GM11168 (cell line): ENCODE results near the gene COL5A3.
"Not testable (repeated sequence)": the region's sequence is repeated elsewhere in the genome, so short reads cannot be mapped to it uniquely, and the experiment has no call there.

Source experiments
- in situ Hi-C: fragments of 300-500 bp; cut with MboI; formaldehyde crosslinking; loops from one replicate; pipeline ENCODE4 v1.12.0; 2022; ENCODE audit warnings: low sequenced_read_pairs; ENCODE audit not compliant: unreplicated experiment

The COL5A3 gene

GRCh38 chr19:9943744-9944143 is 66.6 kb downstream of the COL5A3 start:
- in situ Hi-C loops, result loop anchor here (10.0 to 25.0 kb wide), 3 partner anchors 81 to 444 kb away; partner anchors contain the start of genes S1PR2 and TYK2

GRCh38 chr19:9941671-9942070 is 68.6 kb downstream of the COL5A3 start:
- in situ Hi-C loops, result loop anchor here (10.0 to 25.0 kb wide), 3 partner anchors 83 to 446 kb away; partner anchors contain the start of genes S1PR2 and TYK2

GRCh38 chr19:9941231-9941630 is 69.1 kb downstream of the COL5A3 start:
- in situ Hi-C loops, result loop anchor here (10.0 to 25.0 kb wide), 3 partner anchors 84 to 446 kb away; partner anchors contain the start of genes S1PR2 and TYK2

- in situ Hi-C loops, result loop anchor here (10.0 to 25.0 kb wide), 3 partner anchors 84 to 447 kb away; partner anchors contain the start of genes S1PR2 and TYK2
Observed at GRCh38 chr19:9940778-9941177, 69.5 kb downstream of the COL5A3 start.

GRCh38 chr19:9939301-9939913 is 70.9 kb downstream of the COL5A3 start:
- in situ Hi-C loops, result loop anchor here (25.0 kb wide), 2 partner anchors 298 to 448 kb away; partner anchors contain the start of genes S1PR2 and TYK2

GRCh38 chr19:9937001-9937411 is 73.3 kb downstream of the COL5A3 start:
- in situ Hi-C loops, result loop anchor here (25.0 kb wide), 2 partner anchors 300 to 450 kb away; partner anchors contain the start of genes S1PR2 and TYK2

- in situ Hi-C loops, result loop anchor here (25.0 kb wide), 2 partner anchors 301 to 451 kb away; partner anchors contain the start of genes S1PR2 and TYK2
Observed at GRCh38 chr19:9936326-9937000, 73.8 kb downstream of the COL5A3 start, which contains the start of gene OLFM2. TSS of gene OLFM2 (minus strand) at chr19:9936515. CDS start at chr19:9936366, 149 bp downstream.

- in situ Hi-C loops, result loop anchor here (25.0 kb wide), 2 partner anchors 302 to 452 kb away; partner anchors contain the start of genes S1PR2 and TYK2
Observed at GRCh38 chr19:9935506-9936325, 74.6 kb downstream of the COL5A3 start.

GRCh38 chr19:9934132-9934950 is 76.0 kb downstream of the COL5A3 start:
- in situ Hi-C loops, result loop anchor here (25.0 kb wide), 2 partner anchors 303 to 453 kb away; partner anchors contain the start of genes S1PR2 and TYK2

- in situ Hi-C loops, result loop anchor here (25.0 kb wide), 2 partner anchors 304 to 454 kb away; partner anchors contain the start of genes S1PR2 and TYK2
Observed at GRCh38 chr19:9932835-9933234, 77.5 kb downstream of the COL5A3 start.

GRCh38 chr19:9931629-9932028 is 78.7 kb downstream of the COL5A3 start:
- in situ Hi-C loops, result loop anchor here (25.0 kb wide), 2 partner anchors 306 to 456 kb away; partner anchors contain the start of genes S1PR2 and TYK2

GRCh38 chr19:9923440-9923839 is 86.9 kb downstream of the COL5A3 start:
- in situ Hi-C loops, result no loop called here

GRCh38 chr19:9922782-9923379 is 87.4 kb downstream of the COL5A3 start:
- in situ Hi-C loops, result not testable (repeated sequence)

GRCh38 chr19:9917321-9917720 is 93.0 kb downstream of the COL5A3 start:
- in situ Hi-C loops, result no loop called here

GRCh38 chr19:9916719-9917118 is 93.6 kb downstream of the COL5A3 start:
- in situ Hi-C loops, result no loop called here

GRCh38 chr19:9914315-9915207 is 95.7 kb downstream of the COL5A3 start:
- in situ Hi-C loops, result no loop called here

GRCh38 chr19:9914001-9914314 is 96.3 kb downstream of the COL5A3 start:
- in situ Hi-C loops, result no loop called here
